Muscle of leg (tissue), 11 donors: ENCODE data around the gene LMO7. TPM values are rescaled to one million over a fixed set of nuclear protein-coding genes. Genes with fewer than 3 reads are reported as not detected.
"Not testable (repeated sequence)": the region's sequence is repeated elsewhere in the genome, so short reads cannot be mapped to it uniquely, and the experiment has no call there.

Experiments
- DNase-seq: peaks from one replicate; pipeline ENCODE4 v3.0.0; 2013
- H3K27ac ChIP-seq: one replicate; pipeline ENCODE4 v1.5.1; 2013; ENCODE audit warnings: mild to moderate bottlenecking, low read length, control low read depth
- H3K27me3 ChIP-seq: one replicate; pipeline ENCODE4 v1.6.1; 2013; ENCODE audit warnings: low read length; ENCODE audit not compliant: control insufficient read depth, insufficient read depth
- H3K36me3 ChIP-seq: one replicate; pipeline ENCODE4 v1.6.1; 2013; ENCODE audit warnings: low read length; ENCODE audit not compliant: control insufficient read depth, insufficient read depth
- H3K4me1 ChIP-seq: one replicate; pipeline ENCODE4 v1.6.1; 2013; ENCODE audit warnings: low read length; ENCODE audit not compliant: control insufficient read depth, insufficient read depth
- H3K4me3 ChIP-seq: one replicate; pipeline ENCODE4 v1.5.1; 2013; ENCODE audit warnings: low read length, control low read depth
- H3K9me3 ChIP-seq: replicated peaks from 2 replicates; pipeline ENCODE4 v1.6.1; 2013; ENCODE audit warnings: low read depth, low read length; ENCODE audit not compliant: control insufficient read depth
- WGBS: methylation state at CpG from one replicate; pipeline ENCODE4 v1.1.5; 2013; ENCODE audit warnings: missing lambda C conversion rate; ENCODE audit not compliant: insufficient coverage; 5-methylcytosine and 5-hydroxymethylcytosine counted together
- polyA plus RNA-seq, 8 donors: library from polyadenylated mRNA; unstranded; fragments of 120-200 nt; gene quantifications; one replicate each; pipeline versions ENCODE4 v1.2.1 to v1.2.3, GENCODE V29; 2013; ENCODE audit warnings: inconsistent platforms in 1 of 8, low replicate concordance in 1 of 8; ENCODE audit not compliant: insufficient read length in 8 of 8, insufficient read depth in 1 of 8
- total RNA-seq: library from RNA; stranded (reverse); fragments of 120-200 nt; gene quantifications from one replicate; pipeline ENCODE4 v1.2.4, GENCODE V29; 2013

Gene LMO7
- total and polyA plus RNA-seq, 9 donors = 85.1 to 155 (median 116) TPM

GRCh38 chr13:75691183-75691582 is 55.1 kb downstream of the LMO7 start:
- WGBS = no CpG with 5 or more reads among the region's 1 CpG
- Histone ChIP-seq H3K27ac (no peak overlapping the region), H3K4me3 (no peak overlapping the region)

GRCh38 chr13:75693227-75693626 is 57.1 kb downstream of the LMO7 start:
- H3K27ac ChIP-seq = no peak overlapping the region
- DNase-seq = no peak
- no peaks in the 10 kb centered on the region for H3K4me1 ChIP-seq
- H3K4me3 ChIP-seq = no peak overlapping the region
- WGBS = no CpG with 5 or more reads among the region's 2 CpGs
- H3K9me3 ChIP-seq = no peaks in the 10 kb centered on the region
- H3K36me3 ChIP-seq = no peaks in the 10 kb centered on the region
- H3K27me3 ChIP-seq = no peaks in the 10 kb centered on the region

More at GRCh38 chr13:75691183-75691582, 55.1 kb downstream of the LMO7 start:
- Histone ChIP-seq H3K27me3 (no peaks in the 10 kb centered on the region), H3K4me1 (no peaks in the 10 kb centered on the region), H3K36me3 (no peaks in the 10 kb centered on the region), H3K9me3 (no peaks in the 10 kb centered on the region)
- DNase-seq = no peak

GRCh38 chr13:75694722-75695121 is 58.6 kb downstream of the LMO7 start:
- H3K4me3 ChIP-seq = no peak overlapping the region
- WGBS = 83% methylated on average over 8 of the region's 8 CpGs
- no peaks in the 10 kb centered on the region for H3K27me3 ChIP-seq
- no peak for DNase-seq
- no peaks in the 10 kb centered on the region for H3K4me1 ChIP-seq
- no peak overlapping the region for H3K27ac ChIP-seq
- H3K36me3 ChIP-seq = no peaks in the 10 kb centered on the region
- H3K9me3 ChIP-seq = no peaks in the 10 kb centered on the region

GRCh38 chr13:75695908-75696307 is 59.8 kb downstream of the LMO7 start:
- not testable (repeated sequence) for H3K36me3 ChIP-seq, H3K27me3 ChIP-seq, H3K4me1 ChIP-seq, H3K9me3 ChIP-seq, H3K4me3 ChIP-seq, H3K27ac ChIP-seq
- peak; percentile 83 for DNase-seq
- WGBS = 0% methylated on average over 2 of the region's 8 CpGs

DNA sequence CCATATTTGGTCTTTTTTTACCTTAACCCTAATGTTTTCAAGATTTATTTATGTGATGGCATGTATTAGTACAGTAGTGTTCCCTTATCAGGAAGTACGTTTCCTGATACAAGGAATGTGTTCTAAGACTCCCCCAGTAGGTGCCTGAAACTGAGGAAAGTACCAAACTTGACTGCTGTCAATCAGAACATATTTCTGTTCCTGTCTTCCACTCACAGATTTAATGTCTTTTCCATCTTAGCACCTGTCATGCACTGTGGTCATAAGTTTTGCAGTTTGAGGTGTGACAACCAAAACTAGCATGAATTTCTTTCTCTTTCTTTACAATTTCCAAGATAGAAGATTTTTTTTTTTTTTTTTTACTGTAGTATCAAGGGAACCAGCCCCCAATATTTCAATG is 62.9 kb downstream of the LMO7 start:
- no peak overlapping the region for H3K4me3 ChIP-seq
- no peaks in the 10 kb centered on the region for H3K27me3 ChIP-seq
- no peaks in the 10 kb centered on the region for H3K9me3 ChIP-seq
- H3K4me1 ChIP-seq = no peaks in the 10 kb centered on the region
- DNase-seq = no peak
- H3K27ac ChIP-seq = no peak overlapping the region
- H3K36me3 ChIP-seq = no peaks in the 10 kb centered on the region
- WGBS = no CpG with 5 or more reads among the region's 1 CpG

- H3K9me3 ChIP-seq, DNase-seq: not testable (repeated sequence)
- 98% methylated on average over 7 of the region's 7 CpGs for WGBS
Observed at GRCh38 chr13:75699717-75700116, 63.6 kb downstream of the LMO7 start.

DNA sequence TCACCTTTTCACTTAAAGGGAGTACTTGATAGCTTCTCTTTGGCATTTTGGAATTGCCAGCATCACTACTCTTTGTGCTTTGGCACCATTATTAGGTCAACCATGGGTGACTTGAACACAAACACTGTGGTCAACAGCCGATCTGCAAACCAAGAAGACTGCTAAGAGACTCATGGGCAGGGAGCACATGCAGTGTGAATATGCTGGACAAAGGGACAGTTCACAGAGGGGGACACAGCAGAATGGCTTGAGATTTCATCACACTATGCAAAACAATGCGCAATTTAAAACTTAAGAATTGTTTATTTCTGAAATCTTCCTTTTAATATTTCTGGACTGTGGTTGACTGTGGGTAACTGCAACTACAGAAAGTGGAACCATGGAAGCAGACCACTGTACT is 64.4 kb downstream of the LMO7 start:
- Histone ChIP-seq H3K36me3 (no peaks in the 10 kb centered on the region), H3K9me3 (no peaks in the 10 kb centered on the region), H3K27ac (no peak overlapping the region), H3K4me3 (no peak overlapping the region), H3K27me3 (no peaks in the 10 kb centered on the region), H3K4me1 (peaks cover 3% of the 10 kb centered on the region)
- 100% methylated on average over 1 of the region's 2 CpGs for WGBS
- DNase-seq = no peak

More at GRCh38 chr13:75699717-75700116, 63.6 kb downstream of the LMO7 start:
- not testable (repeated sequence) for H3K27me3 ChIP-seq, H3K27ac ChIP-seq, H3K4me3 ChIP-seq, H3K36me3 ChIP-seq, H3K4me1 ChIP-seq

DNA sequence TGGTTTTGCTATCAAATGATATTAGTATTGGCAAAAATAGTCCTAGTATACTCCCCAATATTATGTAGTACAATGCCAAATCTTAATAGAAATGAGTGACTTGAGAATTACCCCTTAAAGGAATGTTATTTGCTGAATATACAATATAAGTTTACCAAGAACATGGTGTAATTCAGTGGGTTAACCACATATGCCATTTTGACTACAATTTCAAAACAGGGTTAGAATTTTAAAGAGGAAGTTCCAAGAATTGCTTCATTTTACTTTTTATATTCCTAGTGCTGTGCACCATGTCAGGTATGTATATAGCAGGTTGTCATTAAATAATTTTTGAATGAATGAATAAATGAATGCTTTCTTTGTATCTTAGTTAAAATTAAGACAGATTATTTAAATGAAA is 66.3 kb downstream of the LMO7 start:
- Histone ChIP-seq H3K4me3 (no peak overlapping the region), H3K27me3 (no peaks in the 10 kb centered on the region), H3K27ac (no peak overlapping the region), H3K36me3 (no peaks in the 10 kb centered on the region), H3K9me3 (no peaks in the 10 kb centered on the region), H3K4me1 (peaks cover 3% of the 10 kb centered on the region)
- DNase-seq = no peak

DNA sequence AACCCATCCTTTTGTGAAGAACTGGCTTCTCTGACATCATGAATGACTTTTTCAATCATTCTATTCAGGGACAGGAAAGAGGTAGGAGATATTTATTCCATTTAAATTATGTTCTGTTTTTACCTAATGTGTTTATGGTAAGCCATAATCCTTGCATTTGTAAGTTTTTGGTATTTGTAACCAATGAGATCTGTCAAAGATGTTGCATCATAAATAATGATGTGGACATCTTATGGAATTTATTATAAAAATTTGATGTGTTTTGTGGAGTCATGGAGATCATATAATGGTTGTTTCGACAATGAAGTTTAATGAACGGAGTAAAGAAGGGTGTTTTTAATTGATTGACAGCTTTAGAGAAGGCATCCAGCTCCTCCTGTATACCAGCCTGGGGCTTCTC is 67.6 kb downstream of the LMO7 start:
- no peaks in the 10 kb centered on the region for H3K9me3 ChIP-seq
- H3K36me3 ChIP-seq = no peaks in the 10 kb centered on the region
- H3K27ac ChIP-seq = no peak overlapping the region
- no CpG with 5 or more reads among the region's 2 CpGs for WGBS
- H3K27me3 ChIP-seq = no peaks in the 10 kb centered on the region
- H3K4me1 ChIP-seq = peaks cover 3% of the 10 kb centered on the region
- H3K4me3 ChIP-seq = no peak overlapping the region
- DNase-seq = no peak

DNA sequence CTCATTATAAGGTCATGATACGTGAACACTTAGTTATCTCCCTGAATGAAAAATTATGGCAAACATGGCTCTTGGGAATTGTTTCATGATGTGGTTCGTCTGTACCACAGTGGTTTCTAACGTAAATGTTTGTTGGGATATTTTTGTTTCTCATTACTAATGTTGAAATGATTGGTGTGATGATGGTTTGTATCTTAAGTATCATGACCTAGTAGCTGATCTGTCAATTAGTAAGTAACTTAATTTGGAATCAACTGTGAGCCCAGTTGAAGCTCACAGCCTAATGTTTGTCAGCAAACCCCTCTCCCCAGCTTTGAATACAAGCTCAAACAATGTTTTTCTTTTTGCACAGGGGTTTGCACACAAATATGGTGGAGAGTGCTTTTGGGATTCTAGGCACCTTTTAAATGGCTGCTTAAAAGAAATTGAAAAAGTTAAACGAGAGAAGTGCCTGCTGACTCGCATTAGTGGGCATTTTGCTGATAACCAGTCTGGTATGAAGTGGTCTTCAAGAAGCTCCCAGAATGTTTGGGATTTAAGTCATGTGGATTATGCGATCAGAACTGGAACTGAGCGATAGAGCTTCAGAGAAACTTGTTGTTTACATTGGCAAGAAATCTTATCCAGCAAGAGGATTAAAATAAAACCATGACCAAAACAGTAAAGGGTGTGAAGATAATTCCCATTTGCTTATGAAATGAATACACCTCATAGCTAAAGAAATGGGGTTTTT is 68.2 kb downstream of the LMO7 start:
- H3K27me3 ChIP-seq = no peaks in the 10 kb centered on the region
- H3K9me3 ChIP-seq = no peaks in the 10 kb centered on the region
- H3K27ac ChIP-seq = peak overlapping the region; percentile 26
- peaks cover 3% of the 10 kb centered on the region for H3K4me1 ChIP-seq
- WGBS = 77% methylated on average over 2 of the region's 7 CpGs
- H3K36me3 ChIP-seq = no peaks in the 10 kb centered on the region
- no peak for DNase-seq
- H3K4me3 ChIP-seq = no peak overlapping the region

- 74% methylated on average over 6 of the region's 10 CpGs for WGBS
- Histone ChIP-seq H3K4me3 (no peak overlapping the region), H3K36me3 (no peaks in the 10 kb centered on the region), H3K27me3 (no peaks in the 10 kb centered on the region), H3K9me3 (no peaks in the 10 kb centered on the region), H3K4me1 (peaks cover 3% of the 10 kb centered on the region), H3K27ac (no peak overlapping the region)
- no peak for DNase-seq
Observed at GRCh38 chr13:75704927-75705288, 68.8 kb downstream of the LMO7 start.
